HEK293 (cell line): ENCODE results near the gene LDLRAD3.

ENCODE experiments used
- CTCF ChIA-PET: fragments of 350-600 bp; formaldehyde crosslinking; extraction: SDS; loops from one replicate; lab custom pipeline; 2021; ENCODE audit warnings: antibody characterized with exemption; lab: Yijun Ruan, JAX
- POLR2A ChIA-PET: fragments of 300-600 bp; formaldehyde crosslinking; extraction: SDS; loops from one replicate; lab custom pipeline; 2020; ENCODE audit warnings: antibody characterized with exemption, inconsistent platforms; lab: Yijun Ruan, JAX
- H3K27ac ChIP-seq: fragments of 200-500 bp; sonication (Bioruptor generic); 2 replicates; pipeline ENCODE4 v1.5.1; 2014; ENCODE audit warnings: low read depth, low read length, control low read depth, inconsistent platforms; ENCODE audit errors: extremely low read depth
- H3K36me3 ChIP-seq, 2 experiments: fragments of 200-500 bp in 1 of 2; sonication (Bioruptor generic) in 1 of 2; 1 replicate in 1 of 2; 2 replicates in 1 of 2; pipeline ENCODE4 v1.5.1; 2014 to 2017; ENCODE audit warnings: inconsistent platforms in 2 of 2, low read length in 2 of 2; ENCODE audit not compliant: control insufficient read depth in 2 of 2, insufficient read depth in 1 of 2
- H3K4me1 ChIP-seq: fragments of 200-500 bp; sonication (Bioruptor generic); 2 replicates; pipeline ENCODE4 v1.5.1; 2014; ENCODE audit warnings: mild to moderate bottlenecking, low read length, inconsistent platforms; ENCODE audit not compliant: control insufficient read depth, insufficient read depth
- H3K4me3 ChIP-seq: 2 replicates; pipeline ENCODE4 v1.5.1; 2011; ENCODE audit warnings: low read depth, mild to moderate bottlenecking, control low read depth, low read length, moderate library complexity
- H3K9me3 ChIP-seq: fragments of 200-500 bp; sonication (Bioruptor generic); 2 replicates; pipeline ENCODE4 v1.5.1; 2014; ENCODE audit warnings: low read depth, low read length, inconsistent platforms; ENCODE audit not compliant: control insufficient read depth, insufficient read depth
- KLF10 ChIP-seq: fragments of 450-650 bp; IDR thresholded peaks from 2 replicates; pipeline ENCODE4 v1.5.1; 2018; ENCODE audit warnings: missing biosample characterization, mild to moderate bottlenecking, missing genetic modification characterization
- SALL2 ChIP-seq: fragments of 450-650 bp; formaldehyde crosslinking; IDR thresholded peaks from 2 replicates; pipeline ENCODE4 v1.5.0; 2017; ENCODE audit warnings: missing biosample characterization, mild to moderate bottlenecking, missing genetic modification characterization, borderline replicate concordance
- ZNF157 ChIP-seq: fragments of 450-650 bp; formaldehyde crosslinking; IDR thresholded peaks from 2 replicates; pipeline ENCODE4 v1.5.1; 2016; ENCODE audit warnings: missing biosample characterization, missing genetic modification characterization
- ZNF175 ChIP-seq: fragments of 450-650 bp; formaldehyde crosslinking; IDR thresholded peaks from 2 replicates; pipeline ENCODE4 v1.5.1; 2016; ENCODE audit warnings: missing biosample characterization, missing genetic modification characterization
- ZNF221 ChIP-seq: fragments of 450-650 bp; formaldehyde crosslinking; IDR thresholded peaks from 2 replicates; pipeline ENCODE4 v1.5.1; 2017; ENCODE audit warnings: missing biosample characterization, missing genetic modification characterization, borderline replicate concordance
- ZNF239 ChIP-seq: fragments of 450-650 bp; formaldehyde crosslinking; IDR thresholded peaks from 2 replicates; pipeline ENCODE4 v1.5.1; 2016; ENCODE audit warnings: missing biosample characterization, missing genetic modification characterization
- ZNF274 ChIP-seq, 2 experiments: fragments of 200-500 bp in 1 of 2; fragments of 450-650 bp in 1 of 2; sonication (Bioruptor generic) in 1 of 2; formaldehyde crosslinking in 1 of 2; IDR thresholded peaks; 2 replicates each; pipeline versions ENCODE4 v1.5.1 to v1.6.1; 2014 to 2016; ENCODE audit warnings: borderline replicate concordance in 1 of 2, inconsistent platforms in 1 of 2, low read length in 1 of 2, missing biosample characterization in 1 of 2, missing genetic modification characterization in 1 of 2
- ZNF37A ChIP-seq: fragments of 450-650 bp; IDR thresholded peaks from 2 replicates; pipeline ENCODE4 v1.5.1; 2018; ENCODE audit warnings: missing biosample characterization, missing genetic modification characterization
- ZNF473 ChIP-seq: fragments of 450-650 bp; formaldehyde crosslinking; IDR thresholded peaks from 2 replicates; pipeline ENCODE4 v1.5.1; 2017; ENCODE audit warnings: missing biosample characterization, missing genetic modification characterization
- ZNF530 ChIP-seq: fragments of 450-650 bp; formaldehyde crosslinking; IDR thresholded peaks from 2 replicates; pipeline ENCODE4 v1.5.1; 2016; ENCODE audit warnings: low read depth, missing biosample characterization, missing genetic modification characterization
- ZNF791 ChIP-seq: fragments of 450-650 bp; formaldehyde crosslinking; IDR thresholded peaks from 2 replicates; pipeline ENCODE4 v1.5.1; 2016; ENCODE audit warnings: missing biosample characterization, missing genetic modification characterization
- ZSCAN23 ChIP-seq: fragments of 450-650 bp; formaldehyde crosslinking; IDR thresholded peaks from 2 replicates; pipeline ENCODE4 v1.5.1; 2016; ENCODE audit warnings: missing biosample characterization, missing genetic modification characterization
- TF ChIP-seq, protein P1 (sequence below): fragments of 450-650 bp; formaldehyde crosslinking; IDR thresholded peaks from 2 replicates; pipeline ENCODE4 v1.5.1; 2017; ENCODE audit warnings: missing biosample characterization, missing genetic modification characterization
- TF ChIP-seq, protein P2 (sequence below): fragments of 450-650 bp; formaldehyde crosslinking; IDR thresholded peaks from 2 replicates; pipeline ENCODE4 v1.5.1; 2016; ENCODE audit warnings: missing biosample characterization, missing genetic modification characterization
- TF ChIP-seq, protein P3 (sequence below): fragments of 450-650 bp; formaldehyde crosslinking; IDR thresholded peaks from 2 replicates; pipeline ENCODE4; 2016; ENCODE audit warnings: missing biosample characterization, missing genetic modification characterization
- TF ChIP-seq, protein P4 (sequence below): fragments of 450-650 bp; formaldehyde crosslinking; IDR thresholded peaks from 2 replicates; pipeline ENCODE4 v1.5.1; 2016; ENCODE audit warnings: missing biosample characterization, missing genetic modification characterization
- TF ChIP-seq, protein P5 (sequence below): fragments of 450-650 bp; formaldehyde crosslinking; IDR thresholded peaks from 2 replicates; pipeline ENCODE4 v1.5.1; 2016; ENCODE audit warnings: missing biosample characterization, missing genetic modification characterization
- TF ChIP-seq, protein P6 (sequence below): fragments of 450-650 bp; formaldehyde crosslinking; IDR thresholded peaks from 2 replicates; pipeline ENCODE4 v1.5.1; 2016; ENCODE audit warnings: missing biosample characterization, missing genetic modification characterization
- TF ChIP-seq, protein P7 (sequence below): fragments of 450-650 bp; formaldehyde crosslinking; IDR thresholded peaks from 2 replicates; pipeline ENCODE4 v1.5.1; 2016; ENCODE audit warnings: missing biosample characterization, missing genetic modification characterization

LDLRAD3 gene

DNA sequence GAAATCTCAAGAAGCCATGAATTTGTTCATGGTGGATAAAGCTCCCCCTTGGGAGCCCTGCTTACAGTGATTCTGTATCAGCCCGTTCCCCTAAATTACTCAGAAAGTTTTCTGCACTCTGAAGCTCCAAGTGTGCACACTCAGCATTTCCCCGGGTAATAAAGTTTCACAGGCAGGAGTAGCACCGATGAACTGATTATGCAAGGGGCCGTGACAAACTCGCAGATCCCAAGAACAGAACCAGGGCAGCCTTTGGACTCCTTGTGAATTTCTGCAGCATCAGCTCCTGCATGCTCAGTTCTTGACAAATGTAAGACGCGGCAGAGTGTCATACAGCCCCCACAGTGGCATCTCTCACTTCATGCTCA lies 271.8 kb downstream of the LDLRAD3 start (continued):
- TF ChIP-seq, protein P1, sequence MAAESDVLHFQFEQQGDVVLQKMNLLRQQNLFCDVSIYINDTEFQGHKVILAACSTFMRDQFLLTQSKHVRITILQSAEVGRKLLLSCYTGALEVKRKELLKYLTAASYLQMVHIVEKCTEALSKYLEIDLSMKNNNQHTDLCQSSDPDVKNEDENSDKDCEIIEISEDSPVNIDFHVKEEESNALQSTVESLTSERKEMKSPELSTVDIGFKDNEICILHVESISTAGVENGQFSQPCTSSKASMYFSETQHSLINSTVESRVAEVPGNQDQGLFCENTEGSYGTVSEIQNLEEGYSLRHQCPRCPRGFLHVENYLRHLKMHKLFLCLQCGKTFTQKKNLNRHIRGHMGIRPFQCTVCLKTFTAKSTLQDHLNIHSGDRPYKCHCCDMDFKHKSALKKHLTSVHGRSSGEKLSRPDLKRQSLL, result no peak
- no peak for TF ChIP-seq ZNF221 (tag by site-specific recombination)
- TF ChIP-seq ZNF175 (tag by site-specific recombination), result no peak
- TF ChIP-seq ZNF791 (tag by site-specific recombination), result no peak

DNA sequence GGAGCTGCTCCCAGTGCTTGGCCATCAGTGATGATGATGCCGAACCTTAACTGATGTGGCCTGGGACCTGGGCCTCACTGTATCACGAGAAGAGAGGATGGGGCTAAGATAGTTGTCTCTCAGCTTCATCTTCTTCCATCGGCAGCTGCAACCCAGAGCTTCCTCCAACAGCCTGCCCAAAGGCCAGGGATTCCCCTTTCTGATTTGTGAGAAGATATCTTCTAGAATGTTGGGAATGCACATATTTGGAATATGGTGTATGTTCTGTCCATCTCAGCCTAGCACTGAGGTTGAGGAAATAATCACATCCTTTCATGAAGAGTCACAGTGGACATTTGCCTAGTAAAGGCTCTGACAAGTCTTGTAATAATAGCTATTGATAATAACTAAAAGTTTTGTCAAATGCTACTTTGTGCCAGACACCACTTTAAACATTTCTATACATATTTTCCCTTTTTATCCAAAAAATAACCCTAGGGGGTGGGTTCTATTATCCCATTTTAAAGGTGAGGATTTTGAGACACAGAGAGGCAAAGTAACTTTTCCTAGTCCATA lies 272.3 kb downstream of the LDLRAD3 start:
- POLR2A ChIA-PET, result no interaction called here
- CTCF ChIA-PET, result interaction anchor here (1.2 kb wide), 1 partner anchor 51 kb away, joined by 3 read pairs; no protein-coding TSS in a partner anchor
- TF ChIP-seq ZSCAN23 (tag by site-specific recombination) (no peak), ZNF274 (IDR thresholded peaks at IDR 0.05; ENCODE audit: low read length) (no peak), ZNF274 (tag by site-specific recombination; IDR thresholded peaks at IDR 0.05; ENCODE audit: borderline replicate concordance) (no peak), ZNF530 (tag by site-specific recombination) (no peak), ZNF239 (tag by site-specific recombination) (no peak), SALL2 (no peak)
- TF ChIP-seq, protein P2, sequence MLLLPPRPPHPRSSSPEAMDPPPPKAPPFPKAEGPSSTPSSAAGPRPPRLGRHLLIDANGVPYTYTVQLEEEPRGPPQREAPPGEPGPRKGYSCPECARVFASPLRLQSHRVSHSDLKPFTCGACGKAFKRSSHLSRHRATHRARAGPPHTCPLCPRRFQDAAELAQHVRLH (tag by site-specific recombination), result no peak
- TF ChIP-seq, protein P3, sequence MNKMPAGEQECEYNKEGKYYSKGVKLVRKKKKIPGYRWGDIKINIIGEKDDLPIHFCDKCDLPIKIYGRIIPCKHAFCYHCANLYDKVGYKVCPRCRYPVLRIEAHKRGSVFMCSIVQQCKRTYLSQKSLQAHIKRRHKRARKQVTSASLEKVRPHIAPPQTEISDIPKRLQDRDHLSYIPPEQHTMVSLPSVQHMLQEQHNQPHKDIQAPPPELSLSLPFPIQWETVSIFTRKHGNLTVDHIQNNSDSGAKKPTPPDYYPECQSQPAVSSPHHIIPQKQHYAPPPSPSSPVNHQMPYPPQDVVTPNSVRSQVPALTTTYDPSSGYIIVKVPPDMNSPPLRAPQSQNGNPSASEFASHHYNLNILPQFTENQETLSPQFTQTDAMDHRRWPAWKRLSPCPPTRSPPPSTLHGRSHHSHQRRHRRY (tag by site-specific recombination), result no peak
- TF ChIP-seq, protein P4, sequence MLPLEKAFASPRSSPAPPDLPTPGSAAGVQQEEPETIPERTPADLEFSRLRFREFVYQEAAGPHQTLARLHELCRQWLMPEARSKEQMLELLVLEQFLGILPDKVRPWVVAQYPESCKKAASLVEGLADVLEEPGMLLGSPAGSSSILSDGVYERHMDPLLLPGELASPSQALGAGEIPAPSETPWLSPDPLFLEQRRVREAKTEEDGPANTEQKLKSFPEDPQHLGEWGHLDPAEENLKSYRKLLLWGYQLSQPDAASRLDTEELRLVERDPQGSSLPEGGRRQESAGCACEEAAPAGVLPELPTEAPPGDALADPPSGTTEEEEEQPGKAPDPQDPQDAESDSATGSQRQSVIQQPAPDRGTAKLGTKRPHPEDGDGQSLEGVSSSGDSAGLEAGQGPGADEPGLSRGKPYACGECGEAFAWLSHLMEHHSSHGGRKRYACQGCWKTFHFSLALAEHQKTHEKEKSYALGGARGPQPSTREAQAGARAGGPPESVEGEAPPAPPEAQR (tag by site-specific recombination), result no peak
- TF ChIP-seq, all 188 proteins: peak for 0

DNA sequence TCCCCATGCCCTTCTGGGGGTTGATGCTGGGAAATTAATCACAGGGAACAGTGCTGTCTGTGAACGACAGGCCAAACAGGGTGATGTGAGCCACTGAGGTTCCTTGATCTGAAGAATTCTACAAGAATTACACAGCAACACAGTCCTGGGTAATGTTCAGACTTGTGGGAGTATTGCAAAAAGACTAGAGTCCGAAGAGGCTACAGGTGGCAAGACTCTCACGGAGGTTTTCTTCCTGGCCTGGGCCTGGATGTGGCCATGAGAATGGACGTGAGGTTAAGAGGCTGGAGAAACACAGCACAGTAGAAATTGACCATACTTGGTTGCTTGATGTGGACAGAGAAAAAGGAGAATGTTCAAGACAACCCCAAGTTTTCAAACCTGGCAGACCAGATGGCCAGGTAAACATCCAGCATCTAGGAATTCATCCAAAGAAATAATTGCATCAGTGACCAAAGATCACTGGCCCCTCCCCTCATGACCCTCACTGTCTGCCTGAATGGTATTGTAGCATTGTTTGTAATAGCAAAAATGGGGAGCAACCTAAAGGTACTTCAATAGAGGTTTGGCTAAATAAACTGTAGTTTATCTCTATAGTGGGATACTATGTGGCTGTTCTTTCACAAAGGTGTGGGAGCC lies 274.5 kb downstream of the LDLRAD3 start:
- POLR2A ChIA-PET, result no interaction called here
- no peaks in the 10 kb centered on the region for H3K36me3 ChIP-seq
- CTCF ChIA-PET, result interaction anchor here (0.5 kb wide), 1 partner anchor 53 kb away, joined by 3 read pairs; no protein-coding TSS in a partner anchor
- H3K4me3 ChIP-seq, result no peak overlapping the region
- H3K9me3 ChIP-seq, result no peaks in the 10 kb centered on the region
- H3K27ac ChIP-seq, result no peak overlapping the region
- H3K4me1 ChIP-seq, result no peaks in the 10 kb centered on the region
- TF ChIP-seq, protein P5, sequence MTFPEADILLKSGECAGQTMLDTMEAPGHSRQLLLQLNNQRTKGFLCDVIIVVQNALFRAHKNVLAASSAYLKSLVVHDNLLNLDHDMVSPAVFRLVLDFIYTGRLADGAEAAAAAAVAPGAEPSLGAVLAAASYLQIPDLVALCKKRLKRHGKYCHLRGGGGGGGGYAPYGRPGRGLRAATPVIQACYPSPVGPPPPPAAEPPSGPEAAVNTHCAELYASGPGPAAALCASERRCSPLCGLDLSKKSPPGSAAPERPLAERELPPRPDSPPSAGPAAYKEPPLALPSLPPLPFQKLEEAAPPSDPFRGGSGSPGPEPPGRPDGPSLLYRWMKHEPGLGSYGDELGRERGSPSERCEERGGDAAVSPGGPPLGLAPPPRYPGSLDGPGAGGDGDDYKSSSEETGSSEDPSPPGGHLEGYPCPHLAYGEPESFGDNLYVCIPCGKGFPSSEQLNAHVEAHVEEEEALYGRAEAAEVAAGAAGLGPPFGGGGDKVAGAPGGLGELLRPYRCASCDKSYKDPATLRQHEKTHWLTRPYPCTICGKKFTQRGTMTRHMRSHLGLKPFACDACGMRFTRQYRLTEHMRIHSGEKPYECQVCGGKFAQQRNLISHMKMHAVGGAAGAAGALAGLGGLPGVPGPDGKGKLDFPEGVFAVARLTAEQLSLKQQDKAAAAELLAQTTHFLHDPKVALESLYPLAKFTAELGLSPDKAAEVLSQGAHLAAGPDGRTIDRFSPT (tag by site-specific recombination), result no peak
- TF ChIP-seq KLF10 (tag by site-specific recombination) (no peak), ZNF157 (tag by site-specific recombination) (no peak), ZNF473 (tag by site-specific recombination) (no peak), ZNF530 (tag by site-specific recombination) (no peak), ZNF37A (tag by site-specific recombination) (no peak)
- TF ChIP-seq, protein P6, sequence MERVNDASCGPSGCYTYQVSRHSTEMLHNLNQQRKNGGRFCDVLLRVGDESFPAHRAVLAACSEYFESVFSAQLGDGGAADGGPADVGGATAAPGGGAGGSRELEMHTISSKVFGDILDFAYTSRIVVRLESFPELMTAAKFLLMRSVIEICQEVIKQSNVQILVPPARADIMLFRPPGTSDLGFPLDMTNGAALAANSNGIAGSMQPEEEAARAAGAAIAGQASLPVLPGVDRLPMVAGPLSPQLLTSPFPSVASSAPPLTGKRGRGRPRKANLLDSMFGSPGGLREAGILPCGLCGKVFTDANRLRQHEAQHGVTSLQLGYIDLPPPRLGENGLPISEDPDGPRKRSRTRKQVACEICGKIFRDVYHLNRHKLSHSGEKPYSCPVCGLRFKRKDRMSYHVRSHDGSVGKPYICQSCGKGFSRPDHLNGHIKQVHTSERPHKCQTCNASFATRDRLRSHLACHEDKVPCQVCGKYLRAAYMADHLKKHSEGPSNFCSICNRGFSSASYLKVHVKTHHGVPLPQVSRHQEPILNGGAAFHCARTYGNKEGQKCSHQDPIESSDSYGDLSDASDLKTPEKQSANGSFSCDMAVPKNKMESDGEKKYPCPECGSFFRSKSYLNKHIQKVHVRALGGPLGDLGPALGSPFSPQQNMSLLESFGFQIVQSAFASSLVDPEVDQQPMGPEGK (tag by site-specific recombination), result no peak
- TF ChIP-seq, protein P7, sequence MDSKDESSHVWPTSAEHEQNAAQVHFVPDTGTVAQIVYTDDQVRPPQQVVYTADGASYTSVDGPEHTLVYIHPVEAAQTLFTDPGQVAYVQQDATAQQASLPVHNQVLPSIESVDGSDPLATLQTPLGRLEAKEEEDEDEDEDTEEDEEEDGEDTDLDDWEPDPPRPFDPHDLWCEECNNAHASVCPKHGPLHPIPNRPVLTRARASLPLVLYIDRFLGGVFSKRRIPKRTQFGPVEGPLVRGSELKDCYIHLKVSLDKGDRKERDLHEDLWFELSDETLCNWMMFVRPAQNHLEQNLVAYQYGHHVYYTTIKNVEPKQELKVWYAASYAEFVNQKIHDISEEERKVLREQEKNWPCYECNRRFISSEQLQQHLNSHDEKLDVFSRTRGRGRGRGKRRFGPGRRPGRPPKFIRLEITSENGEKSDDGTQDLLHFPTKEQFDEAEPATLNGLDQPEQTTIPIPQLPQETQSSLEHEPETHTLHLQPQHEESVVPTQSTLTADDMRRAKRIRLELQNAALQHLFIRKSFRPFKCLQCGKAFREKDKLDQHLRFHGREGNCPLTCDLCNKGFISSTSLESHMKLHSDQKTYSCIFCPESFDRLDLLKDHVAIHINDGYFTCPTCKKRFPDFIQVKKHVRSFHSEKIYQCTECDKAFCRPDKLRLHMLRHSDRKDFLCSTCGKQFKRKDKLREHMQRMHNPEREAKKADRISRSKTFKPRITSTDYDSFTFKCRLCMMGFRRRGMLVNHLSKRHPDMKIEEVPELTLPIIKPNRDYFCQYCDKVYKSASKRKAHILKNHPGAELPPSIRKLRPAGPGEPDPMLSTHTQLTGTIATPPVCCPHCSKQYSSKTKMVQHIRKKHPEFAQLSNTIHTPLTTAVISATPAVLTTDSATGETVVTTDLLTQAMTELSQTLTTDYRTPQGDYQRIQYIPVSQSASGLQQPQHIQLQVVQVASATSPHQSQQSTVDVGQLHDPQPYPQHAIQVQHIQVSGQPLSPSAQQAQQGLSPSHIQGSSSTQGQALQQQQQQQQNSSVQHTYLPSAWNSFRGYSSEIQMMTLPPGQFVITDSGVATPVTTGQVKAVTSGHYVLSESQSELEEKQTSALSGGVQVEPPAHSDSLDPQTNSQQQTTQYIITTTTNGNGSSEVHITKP (tag by site-specific recombination), result no peak

More for the DNA sequence above, 272.3 kb downstream of the LDLRAD3 start:
- Histone ChIP-seq H3K27ac (no peak overlapping the region), H3K4me1 (no peaks in the 10 kb centered on the region), H3K36me3 (no peaks in the 10 kb centered on the region), H3K4me3 (no peak overlapping the region), H3K9me3 (no peaks in the 10 kb centered on the region)
